HG03135 (cell line): Measurements from ENCODE around the gene ANKRA2.
"Not testable (repeated sequence)": the region's sequence is repeated elsewhere in the genome, so short reads cannot be mapped to it uniquely, and the experiment has no call there.

ENCODE experiments used
- ATAC-seq: cut with Tn5 transposase; IDR thresholded peaks from one replicate; pipeline ENCODE4 v1.9.1; 2021; ENCODE audit warnings: mild to moderate bottlenecking, moderate library complexity; ENCODE audit not compliant: unreplicated experiment

The ANKRA2 gene

DNA sequence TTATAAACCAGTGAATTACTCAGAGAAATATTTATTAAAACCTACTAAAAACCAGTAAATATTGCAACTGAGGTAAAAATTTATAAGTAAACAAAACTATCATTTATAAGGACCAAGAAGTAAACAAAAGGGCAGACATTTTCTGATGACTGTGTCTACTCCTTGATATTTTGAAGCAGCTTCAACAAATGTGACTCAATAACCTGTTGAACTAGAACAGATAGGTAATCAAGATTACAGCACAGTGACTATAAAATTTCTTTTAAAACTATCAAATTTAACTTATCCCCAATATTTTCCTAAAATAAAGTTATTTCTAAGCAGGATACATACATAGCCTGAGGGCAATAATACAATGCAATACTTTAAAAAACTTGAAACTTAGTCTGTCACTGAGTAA, 12.8 kb downstream of the ANKRA2 start:
- ATAC-seq = no peak

GRCh38 chr5:73550016-73550415, 15.4 kb downstream of the ANKRA2 start:
- ATAC-seq = no peak

DNA sequence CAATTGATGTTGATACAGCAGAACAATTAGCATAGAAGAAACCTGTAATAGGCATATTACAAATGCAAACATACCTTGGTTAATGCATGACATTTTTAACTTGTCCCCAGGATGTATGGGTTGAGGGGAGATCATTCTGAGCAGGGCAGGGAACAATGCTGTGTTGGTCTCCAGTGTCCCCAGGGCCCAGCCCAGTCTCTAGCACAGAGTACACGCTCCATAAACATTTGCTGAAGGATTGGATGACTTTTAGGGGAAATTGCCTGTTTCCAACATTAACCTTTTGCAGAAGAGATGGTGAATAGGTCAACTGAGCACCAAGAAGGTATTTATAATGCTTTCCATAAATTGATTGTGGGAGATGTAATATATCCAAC, 20.0 kb downstream of the ANKRA2 start:
- no peak for ATAC-seq

- ATAC-seq = no peak
Observed at GRCh38 chr5:73544429-73545402, 20.7 kb downstream of the ANKRA2 start.

- ATAC-seq = no peak
Observed at GRCh38 chr5:73542020-73542419, 23.4 kb downstream of the ANKRA2 start.

DNA sequence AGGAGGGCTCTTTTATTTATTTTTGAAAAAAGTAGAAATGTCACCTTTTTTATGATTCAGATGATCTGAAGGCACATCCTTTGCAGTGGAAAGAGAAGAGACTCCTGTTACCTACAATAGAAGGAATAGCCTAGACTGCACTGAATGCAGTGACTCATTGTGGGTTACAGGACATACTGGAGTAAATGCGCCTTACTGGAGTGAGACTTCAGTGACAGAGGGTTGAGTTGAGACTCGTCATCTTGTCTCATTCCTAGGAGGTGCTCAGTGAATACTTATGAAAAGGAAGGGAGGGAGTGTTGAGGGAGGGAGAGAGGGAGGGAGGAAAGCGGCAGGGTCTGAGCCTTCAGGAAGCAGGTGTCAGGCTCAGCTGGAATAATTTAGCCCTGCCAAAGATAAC, 25.2 kb downstream of the ANKRA2 start:
- no peak for ATAC-seq

DNA sequence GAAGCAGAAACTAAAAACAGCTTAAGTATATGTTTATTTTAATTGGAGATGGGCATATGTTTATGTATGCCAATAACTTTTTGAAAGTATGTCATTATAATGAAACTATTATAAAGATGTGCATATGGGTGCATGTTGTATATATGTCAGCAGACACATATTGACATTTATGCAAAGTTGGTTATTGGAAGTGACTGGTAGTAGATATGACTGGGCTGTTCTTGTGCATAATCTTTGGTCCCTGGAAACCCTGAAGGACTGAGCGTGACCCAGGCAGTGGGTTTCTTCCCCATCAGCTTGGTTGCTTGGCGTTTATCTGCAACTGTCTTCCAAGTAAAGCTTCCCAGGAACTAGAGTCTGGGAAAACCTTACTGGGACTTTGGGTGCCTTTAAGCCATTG, 25.7 kb downstream of the ANKRA2 start:
- ATAC-seq = no peak

GRCh38 chr5:73534971-73535370, 30.5 kb downstream of the ANKRA2 start:
- no peak for ATAC-seq

DNA sequence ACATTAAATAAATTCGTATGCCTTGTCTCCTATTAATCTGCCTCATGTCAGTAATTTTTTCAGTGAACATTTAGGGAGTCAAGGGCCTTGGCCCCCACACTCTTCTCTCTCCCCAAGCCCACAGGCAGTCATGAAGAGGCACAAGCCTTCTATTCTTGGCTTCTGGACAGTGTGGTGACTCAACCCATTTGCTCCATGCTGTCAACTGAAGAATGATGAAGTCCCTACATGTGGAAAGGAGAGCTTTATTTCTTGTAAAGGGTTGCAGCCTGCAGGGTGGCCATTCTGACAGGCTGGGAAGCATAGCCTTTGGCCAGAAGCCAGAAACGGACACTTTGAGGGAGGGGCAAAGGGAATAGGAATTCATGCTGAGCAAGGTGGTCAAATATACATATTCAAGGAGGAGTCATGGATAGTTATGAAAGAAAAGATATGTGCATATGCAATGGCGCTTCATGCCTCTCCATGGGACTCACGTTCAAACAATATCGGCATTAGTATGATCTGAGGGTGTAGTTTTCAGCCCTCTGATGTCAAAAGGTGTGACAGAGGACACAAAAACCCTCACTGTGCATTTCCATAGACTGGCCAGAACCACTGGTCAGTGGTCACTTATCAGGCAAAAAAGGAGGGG, 31.3 kb downstream of the ANKRA2 start:
- no peak for ATAC-seq

DNA sequence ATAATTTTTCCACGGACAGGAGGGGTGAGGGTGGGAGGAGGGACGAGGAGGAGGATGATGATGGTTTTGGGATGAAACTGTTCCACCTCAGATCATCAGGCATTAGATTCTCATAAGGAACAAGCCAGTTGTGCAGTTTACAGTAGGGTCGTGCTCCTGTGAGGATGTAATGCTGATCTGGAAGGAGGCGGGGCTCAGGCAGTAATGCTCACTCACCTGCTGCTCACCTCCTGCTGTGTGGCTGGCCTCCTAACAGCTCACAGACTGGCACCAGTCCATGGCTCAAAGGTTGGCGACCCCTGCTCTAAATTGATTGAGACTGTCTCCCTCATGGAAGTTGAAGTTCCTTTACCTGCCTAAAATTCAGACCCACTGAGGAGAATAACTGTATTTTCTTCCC, 33.2 kb downstream of the ANKRA2 start:
- no peak for ATAC-seq

GRCh38 chr5:73531356-73531755, 34.1 kb downstream of the ANKRA2 start:
- ATAC-seq = no peak

DNA sequence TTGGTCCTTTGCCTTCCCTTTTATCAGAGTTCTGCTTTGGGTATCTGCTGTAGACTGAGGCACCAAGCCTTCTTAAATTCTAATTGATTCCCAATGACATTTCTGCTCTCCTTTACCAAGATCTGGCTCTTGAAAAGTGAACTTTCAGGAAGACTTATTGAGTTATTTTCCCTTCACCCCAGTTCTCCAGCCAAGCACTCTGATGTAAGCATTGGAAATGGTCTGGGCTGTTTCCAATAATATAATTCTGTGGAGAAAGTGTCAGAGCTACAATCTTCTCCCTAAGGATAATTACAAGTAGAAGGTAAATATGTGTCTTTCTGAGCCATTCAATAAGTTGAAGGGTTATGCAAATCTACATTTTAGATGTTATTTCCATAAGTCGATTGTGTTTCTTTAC, 36.4 kb downstream of the ANKRA2 start:
- ATAC-seq = no peak

GRCh38 chr5:73528248-73528647, 37.2 kb downstream of the ANKRA2 start:
- ATAC-seq = no peak

GRCh38 chr5:73525606-73526203, 39.7 kb downstream of the ANKRA2 start:
- ATAC-seq = no peak

DNA sequence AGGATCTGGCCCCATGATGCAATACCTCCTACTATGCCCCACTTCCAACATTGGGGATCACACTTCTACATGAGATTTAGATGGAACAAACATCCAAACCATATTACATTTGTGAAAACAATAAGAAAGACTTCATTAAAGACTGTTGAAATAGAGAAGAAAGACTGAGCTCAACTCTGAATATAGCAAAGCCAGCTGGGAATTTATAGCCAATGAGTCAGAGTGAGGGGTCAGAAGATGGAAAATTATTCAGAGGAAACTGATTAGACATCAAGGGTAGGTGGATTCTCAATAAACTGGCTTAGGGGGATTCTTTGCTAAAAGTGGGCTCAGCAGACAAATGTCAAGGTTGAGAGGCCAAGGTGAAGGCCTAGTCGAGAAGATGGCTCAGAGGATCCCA, 41.6 kb downstream of the ANKRA2 start:
- no peak for ATAC-seq

GRCh38 chr5:73522989-73523388, 42.5 kb downstream of the ANKRA2 start:
- no peak for ATAC-seq

DNA sequence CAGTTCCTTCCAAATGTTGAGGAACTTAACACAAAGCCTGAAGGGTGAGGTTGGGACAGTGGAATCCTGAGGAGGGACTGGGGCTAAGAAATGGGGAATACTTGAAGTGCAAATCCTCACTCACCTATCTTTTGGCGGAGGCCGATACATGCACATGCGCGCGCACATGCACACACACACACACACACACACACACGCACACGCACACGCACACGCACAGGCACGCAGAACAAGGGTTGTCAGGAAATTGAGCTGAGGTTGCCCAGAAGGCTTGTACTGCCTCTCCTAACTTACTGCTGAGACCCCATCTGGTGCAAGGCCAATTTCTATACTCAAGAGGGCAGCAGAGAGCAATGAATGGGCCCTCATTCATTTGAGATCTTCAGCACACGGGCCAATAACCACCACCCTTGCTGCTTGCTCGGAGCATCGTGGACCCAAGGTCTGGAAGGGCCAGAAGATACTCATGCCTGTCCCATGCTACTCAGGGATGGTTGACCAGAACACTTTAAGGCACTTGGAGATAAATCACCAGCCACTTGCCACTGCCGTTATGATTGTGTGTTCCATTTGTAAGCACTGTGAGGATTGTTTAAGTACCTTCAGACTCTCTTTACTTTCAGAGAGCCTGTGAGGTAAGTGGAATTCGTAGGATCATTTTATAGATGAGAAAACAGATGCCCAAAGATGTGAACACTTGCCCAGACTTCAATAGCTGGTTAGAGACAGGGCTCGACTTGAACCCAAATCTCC, 45.7 kb downstream of the ANKRA2 start:
- ATAC-seq = peak; percentile 93

DNA sequence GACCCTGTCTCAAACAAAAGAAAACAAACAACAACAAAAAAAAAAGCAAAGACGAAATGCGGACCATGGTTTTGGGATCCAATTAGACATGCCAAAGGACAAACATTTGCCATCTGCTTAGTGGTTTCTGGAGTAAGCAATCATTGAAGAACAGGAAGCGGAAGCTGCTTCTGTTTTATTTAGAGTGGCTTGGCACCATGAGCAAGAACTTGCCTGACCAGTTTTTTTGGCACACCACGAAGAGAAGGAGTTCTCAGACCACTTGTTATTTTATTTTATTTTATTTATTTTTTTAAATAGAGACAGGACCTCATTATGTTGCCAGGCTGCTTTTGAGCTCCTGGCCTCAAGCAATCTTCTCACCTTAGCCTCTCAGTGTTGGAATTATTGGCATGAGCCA, 50.2 kb downstream of the ANKRA2 start:
- no peak for ATAC-seq

DNA sequence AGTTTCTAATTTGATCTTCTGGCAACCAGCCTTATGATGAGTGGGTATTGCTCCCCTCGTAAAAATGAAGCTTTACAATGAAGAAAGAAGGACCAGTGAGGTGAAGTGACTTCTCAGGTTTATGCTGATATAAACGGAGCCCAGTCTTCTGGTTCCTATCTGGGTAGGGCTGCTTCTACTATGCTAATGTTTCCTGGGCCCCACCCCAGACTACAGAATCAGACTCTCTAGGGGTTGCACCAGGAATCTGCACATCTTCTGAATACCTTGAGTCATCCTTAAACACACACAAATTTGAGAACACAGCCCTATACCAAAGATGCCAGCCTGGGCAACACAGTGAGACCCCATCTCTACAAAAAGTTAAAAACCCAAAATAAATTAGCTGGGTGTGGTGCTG, 51.0 kb downstream of the ANKRA2 start:
- no peak for ATAC-seq

GRCh38 chr5:73513996-73514395, 51.4 kb downstream of the ANKRA2 start:
- ATAC-seq = no peak

DNA sequence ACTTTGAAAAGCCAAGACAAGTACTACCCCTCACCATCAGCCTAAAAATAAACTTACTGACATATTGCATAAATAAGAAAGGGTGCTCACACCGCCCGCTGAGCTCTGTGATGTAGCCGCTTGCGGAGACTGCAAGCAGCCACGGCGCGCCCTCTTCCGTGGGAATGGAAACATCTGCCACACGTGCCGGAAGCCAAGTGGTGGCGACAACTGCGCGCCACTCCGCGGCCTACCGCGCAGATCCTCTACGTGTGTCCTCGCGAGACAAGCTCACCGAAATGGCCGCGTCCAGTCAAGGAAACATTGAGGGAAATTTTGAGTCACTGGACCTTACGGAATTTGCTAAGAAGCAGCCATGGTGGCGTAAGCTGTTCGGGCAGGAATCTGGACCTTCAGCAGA, 56.9 kb downstream of the ANKRA2 start:
- not testable (repeated sequence) for ATAC-seq
